T-helper 22 cell (primary cell): ENCODE measurements around the gene RAD51B.

Source experiments
- DNase-seq: peaks from one replicate; pipeline ENCODE4 v3.0.0-alpha.2; 2020; ENCODE audit warnings: low read depth

Gene RAD51B

GRCh38 chr14:68363843-68364767, 544.5 kb downstream of the RAD51B start:
- DNase-seq: no peak

DNA sequence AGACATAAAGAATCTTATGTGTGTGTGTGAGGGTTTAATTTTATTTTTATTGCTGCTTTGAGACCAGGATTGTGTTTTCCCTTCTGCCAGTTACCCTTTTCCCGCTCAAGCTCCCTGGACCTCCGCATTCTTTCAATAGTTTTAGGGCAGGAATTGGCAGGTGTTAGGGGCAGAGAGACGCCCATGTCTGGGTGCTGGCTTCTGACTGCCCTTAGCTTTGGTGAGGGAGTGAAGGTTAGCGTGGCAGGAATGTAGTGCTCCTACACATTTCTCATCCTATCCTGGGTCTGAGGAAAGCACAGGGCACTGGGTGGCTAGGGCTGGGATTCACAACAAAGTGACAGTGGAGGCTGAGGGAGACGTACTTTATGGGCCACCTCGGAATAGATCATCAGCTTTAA, 545.2 kb downstream of the RAD51B start:
- DNase-seq: no peak

DNA sequence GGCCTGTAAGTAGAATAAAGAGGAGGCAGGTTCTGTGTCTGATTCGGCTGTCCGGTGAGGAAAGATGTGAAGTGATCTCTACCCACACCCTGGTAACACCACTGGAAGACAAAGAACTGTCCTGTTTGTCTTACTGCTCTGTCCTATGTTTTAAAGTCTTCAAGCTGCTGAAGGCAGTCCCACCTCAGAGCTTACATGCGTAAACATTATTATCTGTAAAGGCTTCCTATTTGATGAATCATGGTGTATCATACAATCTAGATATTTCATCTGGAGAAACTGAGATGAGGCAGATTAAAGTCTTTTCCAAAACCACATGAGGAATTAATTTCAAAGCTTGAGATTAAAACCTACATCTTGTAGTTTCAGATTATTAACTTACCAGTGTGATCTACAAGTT, 545.6 kb downstream of the RAD51B start:
- no peak for DNase-seq

- DNase-seq: no peak
Measured at GRCh38 chr14:68366656-68367055, 547.1 kb downstream of the RAD51B start.

GRCh38 chr14:68367536-68367935, 548.0 kb downstream of the RAD51B start:
- DNase-seq: no peak

- DNase-seq: no peak
Measured at GRCh38 chr14:68368850-68369249, 549.3 kb downstream of the RAD51B start.

GRCh38 chr14:68369281-68370056, 549.9 kb downstream of the RAD51B start:
- no peak for DNase-seq

- no peak for DNase-seq
Measured at GRCh38 chr14:68370057-68370360, 550.4 kb downstream of the RAD51B start.

- no peak for DNase-seq
Measured at GRCh38 chr14:68372368-68372767, 552.8 kb downstream of the RAD51B start.

GRCh38 chr14:68373124-68373646, 553.6 kb downstream of the RAD51B start:
- no peak for DNase-seq

DNA sequence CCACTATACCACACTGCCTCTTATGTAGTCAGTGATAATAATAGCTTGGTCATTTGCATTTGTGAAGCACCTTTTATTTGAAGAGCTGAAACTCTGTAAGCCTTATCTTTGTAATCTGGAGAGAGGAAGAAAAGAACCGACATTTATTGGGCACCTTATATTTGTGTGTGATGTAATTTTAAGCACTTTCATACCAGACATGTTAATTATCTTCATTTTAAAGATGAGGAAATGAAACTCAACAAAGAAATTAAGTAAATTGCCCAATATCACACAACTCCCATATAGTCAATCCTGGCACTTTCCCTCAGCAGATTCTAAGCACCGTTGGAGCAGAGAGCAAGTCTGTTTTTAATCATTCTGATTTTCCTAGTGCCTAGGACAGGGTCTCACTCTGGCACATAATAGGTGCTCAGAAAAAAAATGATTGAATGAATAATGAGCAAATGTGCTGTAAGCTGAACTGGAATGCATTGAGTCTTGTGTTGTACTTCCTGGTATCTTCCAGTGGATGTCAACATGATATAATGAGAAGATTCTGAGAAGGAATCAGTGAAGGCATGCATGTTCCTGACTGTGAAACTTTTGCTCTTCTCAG, 554.4 kb downstream of the RAD51B start:
- DNase-seq: no peak

DNA sequence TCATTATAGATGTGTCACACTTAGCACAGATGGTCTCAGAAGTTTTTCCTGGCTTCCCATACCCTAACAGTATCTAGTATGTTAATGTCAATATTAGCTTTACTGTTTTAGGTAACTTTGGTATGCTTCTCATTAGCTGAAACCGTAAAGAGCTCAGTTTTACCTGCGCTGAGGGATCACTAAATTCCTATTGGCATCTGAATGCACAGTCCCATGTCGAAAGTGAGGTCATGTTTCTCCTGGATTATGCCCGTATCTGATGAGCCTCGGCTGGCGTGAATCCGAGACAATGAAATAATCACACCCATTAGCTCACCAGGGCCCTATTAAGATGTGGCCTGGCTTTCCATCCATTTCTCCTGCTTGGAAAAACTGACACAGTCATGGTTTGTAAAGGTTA, 555.1 kb downstream of the RAD51B start:
- DNase-seq: no peak

GRCh38 chr14:68375376-68375775, 555.8 kb downstream of the RAD51B start:
- no peak for DNase-seq

GRCh38 chr14:68376067-68376779, 556.6 kb downstream of the RAD51B start:
- DNase-seq: no peak

GRCh38 chr14:68377006-68377405, 557.4 kb downstream of the RAD51B start:
- DNase-seq: no peak

- DNase-seq: no peak
Measured at GRCh38 chr14:68377459-68377858, 557.9 kb downstream of the RAD51B start.

DNA sequence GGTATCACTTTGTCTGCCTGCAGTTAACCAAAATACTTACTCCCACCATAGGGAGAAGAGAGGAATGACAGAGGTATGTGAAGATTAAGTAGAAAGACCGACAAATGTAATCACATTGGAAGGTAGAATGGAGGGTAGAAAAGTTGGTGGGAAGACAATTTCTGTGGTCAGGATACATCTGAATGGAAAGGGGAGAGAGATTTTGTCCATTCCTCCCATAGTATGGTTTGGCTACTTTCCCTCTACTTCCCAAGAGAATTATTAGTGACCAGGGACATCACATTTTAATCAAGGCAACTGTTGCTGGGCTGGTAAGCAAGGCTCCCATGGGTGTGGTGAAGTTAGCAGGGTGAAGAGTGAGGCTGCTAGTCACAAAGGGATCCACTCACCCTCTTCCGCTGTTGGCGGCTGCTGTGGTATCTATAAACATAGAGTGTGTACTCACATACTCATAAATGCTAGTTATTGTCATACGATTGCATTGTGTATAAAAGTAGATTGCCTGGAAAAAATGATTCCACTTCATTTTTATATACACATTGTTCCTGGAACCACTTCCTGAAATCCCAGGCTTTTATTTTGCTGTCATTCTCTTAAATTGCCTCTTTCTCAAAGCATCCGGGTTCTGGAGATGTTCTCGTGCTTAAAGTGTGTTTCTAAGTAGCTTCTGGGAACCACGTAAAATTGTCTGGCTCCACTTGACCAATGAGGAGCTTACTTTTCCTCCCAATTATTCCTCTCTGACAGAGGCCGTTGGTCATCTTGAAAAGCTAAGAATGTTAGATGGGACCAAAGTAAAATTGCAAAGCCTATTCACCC, 560.1 kb downstream of the RAD51B start:
- no peak for DNase-seq

- DNase-seq: no peak
Measured at GRCh38 chr14:68380329-68380741, 560.8 kb downstream of the RAD51B start.

DNA sequence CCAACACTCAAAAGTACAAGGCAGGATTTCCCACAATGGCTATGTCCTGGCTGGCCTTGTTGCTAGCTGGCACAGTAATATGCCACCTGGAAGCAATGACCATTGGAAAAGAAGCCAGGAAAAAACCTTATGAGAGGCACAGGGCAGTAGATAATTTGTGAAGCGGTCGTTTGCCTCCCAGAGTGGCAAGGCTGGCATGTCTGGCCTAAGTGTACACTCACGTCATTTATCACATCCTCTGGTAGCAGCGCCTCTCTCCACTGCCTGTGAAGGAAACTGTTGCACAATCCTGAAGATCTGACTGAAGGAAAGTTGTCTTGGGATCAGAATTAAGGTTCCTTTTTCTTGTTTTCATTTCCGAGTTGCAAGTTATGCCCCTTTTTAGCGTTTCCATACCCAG, 564.8 kb downstream of the RAD51B start:
- DNase-seq: no peak

GRCh38 chr14:68384881-68385280, 565.3 kb downstream of the RAD51B start:
- no peak for DNase-seq

DNA sequence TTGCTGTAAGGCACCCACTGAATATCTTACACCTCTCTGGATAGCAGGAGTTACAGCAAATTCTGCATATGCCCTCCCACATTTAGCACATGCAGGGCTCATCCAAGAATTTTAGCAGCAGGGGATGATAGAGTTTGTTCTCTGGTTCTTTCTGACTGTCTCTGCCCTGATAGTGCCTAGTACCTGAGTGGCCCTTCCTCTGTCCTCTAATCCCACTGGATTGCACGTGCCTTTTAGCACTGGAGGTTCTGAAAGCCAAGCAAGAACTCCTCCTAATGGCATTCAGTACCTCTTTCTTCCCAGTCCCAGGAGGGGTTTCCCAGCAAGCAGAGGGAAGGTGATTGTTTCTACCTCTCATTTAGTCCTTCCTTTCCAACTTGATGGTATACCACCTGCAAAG, 566.9 kb downstream of the RAD51B start:
- no peak for DNase-seq
